Stomach (tissue), 9 donors: Measurements from ENCODE around the gene SRCIN1. TPM values are rescaled to one million over a fixed set of nuclear protein-coding genes. Genes with fewer than 3 reads are reported as not detected.

Experiments
- DNase-seq, 2 donors: peaks; one replicate each; pipeline versions ENCODE4 v3.0.0 to v3.0.0-alpha.2; 2013 to 2019
- H3K27ac ChIP-seq, 5 donors: fragments of 200-600 bp in 4 of 5; sonication (generic) in 4 of 5; one replicate each; pipeline ENCODE4 v1.5.1; 2013 to 2019; ENCODE audit warnings: mild to moderate bottlenecking in 1 of 5, moderate library complexity in 1 of 5
- H3K27me3 ChIP-seq, 3 donors: fragments of 200-600 bp; sonication (generic); one replicate each; pipeline ENCODE4 v1.5.1; 2017 to 2019; ENCODE audit warnings: mixed run types in 1 of 3
- H3K36me3 ChIP-seq, 4 donors: fragments of 200-600 bp; sonication (generic); 1 replicate in 3 of 4; 2 replicates in 1 of 4; pipeline ENCODE4 v1.5.1; 2016 to 2019
- H3K4me1 ChIP-seq, 4 donors: fragments of 200-600 bp; sonication (generic); one replicate each; pipeline ENCODE4 v1.5.1; 2016 to 2019
- H3K4me3 ChIP-seq, 4 donors: fragments of 200-600 bp; sonication (generic) in 3 of 4; one replicate each; pipeline ENCODE4 v1.5.1; 2016 to 2019; ENCODE audit warnings: mild to moderate bottlenecking in 1 of 4
- H3K9me3 ChIP-seq, 4 donors: fragments of 200-600 bp; sonication (generic); one replicate each; pipeline ENCODE4 v1.5.1; 2016 to 2019
- CTCF ChIP-seq, 7 experiments: fragments of 450-650 bp in 4 of 7; fragments of 200-600 bp in 3 of 7; sonication (generic) in 3 of 7; IDR thresholded peaks; one replicate each; pipeline ENCODE4 v1.5.1; 2016 to 2019; ENCODE audit warnings: antibody characterized with exemption in 7 of 7, control low read depth in 2 of 7, mild to moderate bottlenecking in 1 of 7
- EP300 ChIP-seq: sonication (generic); formaldehyde crosslinking; IDR thresholded peaks from one replicate; pipeline ENCODE4 v1.6.1; 2017; ENCODE audit warnings: antibody characterized with exemption
- POLR2A ChIP-seq, 4 donors: fragments of 450-650 bp; IDR thresholded peaks; one replicate each; pipeline ENCODE4 v1.6.1; 2016; ENCODE audit warnings: antibody characterized with exemption in 4 of 4, control low read depth in 2 of 4, mild to moderate bottlenecking in 1 of 4, moderate library complexity in 1 of 4
- POLR2AphosphoS5 ChIP-seq, 3 donors: sonication (generic); formaldehyde crosslinking; IDR thresholded peaks; one replicate each; pipeline ENCODE4 v1.6.1; 2016; ENCODE audit warnings: antibody characterized with exemption in 3 of 3
- WGBS, 5 donors: extraction: QIAGEN DNeasy Blood & Tissue Kit in 3 of 5; methylation state at CpG; one replicate each; pipeline versions ENCODE4 v1.1.5 to v1.1.7; 2013 to 2018; 5-methylcytosine and 5-hydroxymethylcytosine counted together
- intact Hi-C: fragments of 100-400 bp; cut with DNase I; formaldehyde crosslinking; loops from one replicate; pipeline ENCODE4 v1.15.1; 2023; ENCODE audit warnings: low total_unique reads
- polyA plus RNA-seq, 3 donors: library from polyadenylated mRNA; stranded (reverse); fragments of 200-250 nt; gene quantifications; one replicate each; pipeline ENCODE4 v1.2.3, GENCODE V29; 2013
- total RNA-seq, 5 donors: library from RNA; depleted of rRNA; stranded (reverse); fragments of >200 nt; gene quantifications; one replicate each; pipeline versions ENCODE4 v1.1.0 to v1.2.3, GENCODE V29; 2014 to 2016
- donor health status: healthy with polysubstance abuse.
- donor health status: Bipolar disorder and iron deficiency.
- donor health status: healthy.

Gene SRCIN1
- total and polyA plus RNA-seq, 8 donors = 0.29 to 21.9 (median 1.9) TPM

- no peaks in the 10 kb centered on the region for H3K9me3 ChIP-seq
- 27 to 50% (median 36%) methylated on average over 7 to 16 of the region's 16 CpGs for WGBS, 5 donors
- intact Hi-C loops = loop anchor here (10.0 kb wide), 1 partner anchor 102 kb away; no protein-coding TSS in a partner anchor
- H3K27ac ChIP-seq = no peak overlapping the region
- H3K4me3 ChIP-seq = no peak overlapping the region
- peaks cover 22 to 54% (median 27%) of the 10 kb centered on the region in 4 donors for H3K4me1 ChIP-seq
- H3K27me3 ChIP-seq = peaks cover 20 to 98% (median 75%) of the 10 kb centered on the region in 3 donors
- no peak for TF ChIP-seq CTCF (IDR thresholded peaks at IDR 0.05)
- no peak for TF ChIP-seq EP300
- no peak for TF ChIP-seq POLR2AphosphoS5 (IDR thresholded peaks at IDR 0.05)
- TF ChIP-seq POLR2A (IDR thresholded peaks at IDR 0.05) = no peak
- H3K36me3 ChIP-seq = no peaks in the 10 kb centered on the region
- DNase-seq = no peak
These were observed 42.8 kb downstream of the SRCIN1 start for GRCh38 chr17:38562903-38563302.

- 12 to 57% (median 27%) methylated on average over 14 to 23 of the region's 23 CpGs for WGBS, 5 donors
These were observed 43.6 kb downstream of the SRCIN1 start for GRCh38 chr17:38562215-38562569.

GRCh38 chr17:38561416-38562214 is 44.1 kb downstream of the SRCIN1 start:
- H3K9me3 ChIP-seq = no peaks in the 10 kb centered on the region
- WGBS, 5 donors = 18 to 41% (median 32%) methylated on average over 16 to 105 of the region's 105 CpGs
- no peak for DNase-seq
- H3K27me3 ChIP-seq = peaks cover 20 to 91% (median 65%) of the 10 kb centered on the region in 3 donors
- H3K4me3 ChIP-seq = no peak overlapping the region
- H3K4me1 ChIP-seq = peaks cover 29 to 61% (median 35%) of the 10 kb centered on the region in 4 donors
- TF ChIP-seq POLR2AphosphoS5 (IDR thresholded peaks at IDR 0.05) (no peak), CTCF (IDR thresholded peaks at IDR 0.05) (no peak), POLR2A (IDR thresholded peaks at IDR 0.05) (no peak), EP300 (no peak)
- intact Hi-C loops = loop anchor here (10.0 kb wide), 1 partner anchor 103 kb away; no protein-coding TSS in a partner anchor
- H3K36me3 ChIP-seq = no peaks in the 10 kb centered on the region
- no peak overlapping the region for H3K27ac ChIP-seq

More at GRCh38 chr17:38562215-38562569, 43.6 kb downstream of the SRCIN1 start:
- Histone ChIP-seq H3K4me1 (peaks cover 29 to 61% (median 34%) of the 10 kb centered on the region in 4 donors), H3K36me3 (no peaks in the 10 kb centered on the region), H3K27me3 (peaks cover 20 to 94% (median 70%) of the 10 kb centered on the region in 3 donors), H3K9me3 (no peaks in the 10 kb centered on the region), H3K4me3 (no peak overlapping the region), H3K27ac (no peak overlapping the region)
- TF ChIP-seq POLR2A (IDR thresholded peaks at IDR 0.05) = no peak
- no peak for TF ChIP-seq POLR2AphosphoS5 (IDR thresholded peaks at IDR 0.05)
- TF ChIP-seq CTCF (IDR thresholded peaks at IDR 0.05) = no peak
- TF ChIP-seq EP300 = no peak
- no peak for DNase-seq
- intact Hi-C loops = loop anchor here (10.0 kb wide), 1 partner anchor 103 kb away; no protein-coding TSS in a partner anchor

GRCh38 chr17:38560503-38561318 is 45.0 kb downstream of the SRCIN1 start:
- Histone ChIP-seq H3K36me3 (no peaks in the 10 kb centered on the region), H3K4me1 (peaks cover 29 to 61% (median 35%) of the 10 kb centered on the region in 4 donors), H3K9me3 (no peaks in the 10 kb centered on the region), H3K27ac (no peak overlapping the region), H3K4me3 (no peak overlapping the region), H3K27me3 (peaks cover 20 to 88% (median 58%) of the 10 kb centered on the region in 3 donors)
- intact Hi-C loops = loop anchor here (10.0 kb wide), 1 partner anchor 104 kb away; no protein-coding TSS in a partner anchor
- WGBS, 5 donors = 29 to 53% (median 48%) methylated on average over 14 to 15 of the region's 15 CpGs
- no peak for TF ChIP-seq POLR2A (IDR thresholded peaks at IDR 0.05)
- no peak for TF ChIP-seq CTCF (IDR thresholded peaks at IDR 0.05)
- TF ChIP-seq EP300 = no peak
- TF ChIP-seq POLR2AphosphoS5 (IDR thresholded peaks at IDR 0.05) = no peak
- peak in 1 of 2 donors; percentile 66 for DNase-seq
